H1 (cell line): ENCODE data around the gene DRAXIN. TPM values are rescaled to one million over a fixed set of nuclear protein-coding genes. Genes with fewer than 3 reads are reported as not detected.

ENCODE experiments used
- CTCF ChIA-PET: fragments of 300-600 bp; sonication (Branson Sonifier 250); formaldehyde crosslinking; loops from one replicate; lab custom pipeline; 2021; ENCODE audit not compliant: partially characterized antibody; lab: Charles Lee
- POLR2A ChIA-PET: fragments of 300-600 bp; sonication (Branson Sonifier 250); formaldehyde crosslinking; loops from one replicate; lab custom pipeline; 2021; ENCODE audit warnings: inconsistent platforms; ENCODE audit not compliant: partially characterized antibody; lab: Charles Lee
- DNase-seq, 2 experiments: peaks; one replicate each; pipeline versions ENCODE4 v3.0.0 to v3.0.0-alpha.2; 2010 to 2022; ENCODE audit warnings: low spot score in 2 of 2, low read depth in 1 of 2, mixed read lengths in 1 of 2
- FAIRE-seq: peaks from 2 replicates; lab custom pipeline; 2011; peaks lifted over from hg19 to GRCh38; lab: Jason Lieb, UNC
- H2AFZ ChIP-seq: 2 replicates; pipeline ENCODE4 v1.8.1; 2012; ENCODE audit warnings: low read length, inconsistent platforms
- H2AK5ac ChIP-seq: 2 replicates; pipeline ENCODE4 v1.6.1; 2013; ENCODE audit warnings: low read depth, low read length
- H2BK120ac ChIP-seq: replicated peaks from 2 replicates; pipeline ENCODE3; 2013; ENCODE audit warnings: low read depth, low read length, inconsistent platforms
- H2BK12ac ChIP-seq: 2 replicates; pipeline ENCODE4 v1.6.1; 2013; ENCODE audit warnings: low read depth, low read length
- H2BK15ac ChIP-seq: 2 replicates; pipeline ENCODE4 v1.6.1; 2013; ENCODE audit warnings: low read length
- H2BK20ac ChIP-seq: 2 replicates; pipeline ENCODE4 v1.6.1; 2013; ENCODE audit warnings: low read length
- H2BK5ac ChIP-seq: 2 replicates; pipeline ENCODE4 v1.6.1; 2013; ENCODE audit warnings: low read depth, low read length
- H3K14ac ChIP-seq: 2 replicates; pipeline ENCODE4 v1.6.1; 2013; ENCODE audit warnings: inconsistent platforms; ENCODE audit not compliant: insufficient read length
- H3K18ac ChIP-seq: 2 replicates; pipeline ENCODE4 v1.6.1; 2013; ENCODE audit warnings: low read length; ENCODE audit errors: extremely low read depth
- H3K23ac ChIP-seq: 2 replicates; pipeline ENCODE4 v1.6.1; 2013; ENCODE audit warnings: inconsistent platforms; ENCODE audit not compliant: insufficient read length
- H3K23me2 ChIP-seq: 2 replicates; pipeline ENCODE4 v1.6.1; 2013; ENCODE audit warnings: low read depth, low read length
- H3K27ac ChIP-seq: 2 replicates; pipeline ENCODE4 v1.6.1; 2011; ENCODE audit warnings: low read depth, low read length, inconsistent platforms
- H3K27me3 ChIP-seq, 4 experiments: replicated peaks in 1 of 4; 1 replicate in 1 of 4; 2 replicates in 3 of 4; pipeline versions ENCODE4 v1.6.1 to v1.8.1; 2011 to 2013; ENCODE audit warnings: low read length in 3 of 4, mild to moderate bottlenecking in 3 of 4, inconsistent platforms in 2 of 4, mixed read lengths in 2 of 4, moderate library complexity in 1 of 4; ENCODE audit not compliant: control insufficient read depth in 3 of 4, insufficient read depth in 3 of 4; ENCODE audit errors: extremely low read depth in 1 of 4
- H3K36me3 ChIP-seq, 4 experiments: 2 replicates each; pipeline versions ENCODE4 v1.6.1 to v1.8.1; 2011 to 2013; ENCODE audit warnings: mild to moderate bottlenecking in 4 of 4, low read length in 3 of 4, moderate library complexity in 2 of 4, control low read depth in 1 of 4, inconsistent platforms in 1 of 4; ENCODE audit not compliant: insufficient read depth in 4 of 4, control insufficient read depth in 2 of 4
- H3K4ac ChIP-seq: replicated peaks from 2 replicates; pipeline ENCODE3; 2013; ENCODE audit warnings: low read length, low read depth, mixed read lengths, inconsistent platforms; ENCODE audit not compliant: insufficient read length
- H3K4me1 ChIP-seq, 4 experiments: replicated peaks in 1 of 4; 1 replicate in 1 of 4; 2 replicates in 3 of 4; pipeline versions ENCODE4 v1.6.1 to v1.8.1; 2011 to 2013; ENCODE audit warnings: low read length in 3 of 4, inconsistent platforms in 2 of 4, mixed read lengths in 1 of 4; ENCODE audit not compliant: insufficient read depth in 4 of 4, control insufficient read depth in 3 of 4
- H3K4me2 ChIP-seq, 2 experiments: 2 replicates each; pipeline versions ENCODE4 v1.6.1 to v1.8.1; 2011 to 2013; ENCODE audit warnings: low read depth in 2 of 2, low read length in 2 of 2, control low read depth in 1 of 2, inconsistent platforms in 1 of 2, mild to moderate bottlenecking in 1 of 2; ENCODE audit not compliant: insufficient read depth in 1 of 2
- H3K4me3 ChIP-seq, 4 experiments: fragments of 200-600, 300-600 bp in 1 of 4; sonication (generic), shearing (Covaris generic), sonication (Bioruptor Twin) in 1 of 4; 2 replicates each; pipeline versions ENCODE4 v1.5.1 to v1.8.1; 2011 to 2016; ENCODE audit warnings: low read length in 4 of 4, low read depth in 3 of 4, control low read depth in 2 of 4, inconsistent platforms in 2 of 4, mild to moderate bottlenecking in 2 of 4, mixed read lengths in 1 of 4, moderate library complexity in 1 of 4; ENCODE audit not compliant: insufficient read depth in 2 of 4; ENCODE audit errors: extremely low read depth in 1 of 4
- H3K56ac ChIP-seq: replicated peaks from 2 replicates; pipeline ENCODE3; 2013; ENCODE audit warnings: low read depth, mild to moderate bottlenecking, mixed read lengths, low read length, inconsistent platforms; ENCODE audit not compliant: insufficient read length
- H3K79me1 ChIP-seq: 2 replicates; pipeline ENCODE4 v1.6.1; 2013; ENCODE audit warnings: low read depth, low read length, control low read depth
- H3K79me2 ChIP-seq, 2 experiments: 2 replicates each; pipeline versions ENCODE4 v1.6.1 to v1.8.1; 2012 to 2013; ENCODE audit warnings: low read length in 2 of 2, mild to moderate bottlenecking in 2 of 2, inconsistent platforms in 1 of 2; ENCODE audit not compliant: insufficient read depth in 2 of 2, control insufficient read depth in 1 of 2
- H3K9ac ChIP-seq, 4 experiments: replicated peaks in 1 of 4; 1 replicate in 1 of 4; 2 replicates in 3 of 4; pipeline versions ENCODE4 v1.6.1 to v1.8.1; 2011 to 2013; ENCODE audit warnings: low read depth in 3 of 4, low read length in 3 of 4, control low read depth in 2 of 4, mild to moderate bottlenecking in 2 of 4, moderate library complexity in 2 of 4, inconsistent platforms in 1 of 4; ENCODE audit errors: extremely low read depth in 1 of 4
- H3K9me3 ChIP-seq, 2 experiments: 2 replicates each; pipeline versions ENCODE4 v1.6.1 to v1.8.1; 2012 to 2013; ENCODE audit warnings: mild to moderate bottlenecking in 2 of 2, moderate library complexity in 2 of 2, control low read depth in 1 of 2, inconsistent platforms in 1 of 2, low read depth in 1 of 2, low read length in 1 of 2, mixed read lengths in 1 of 2; ENCODE audit not compliant: insufficient read depth in 2 of 2
- H4K20me1 ChIP-seq, 2 experiments: replicated peaks in 1 of 2; 2 replicates each; pipeline versions ENCODE3 to v1.8.1; 2011 to 2013; ENCODE audit warnings: inconsistent platforms in 2 of 2, low read length in 2 of 2, mild to moderate bottlenecking in 1 of 2; ENCODE audit not compliant: insufficient read depth in 2 of 2, control insufficient read depth in 1 of 2
- H4K5ac ChIP-seq: 2 replicates; pipeline ENCODE4 v1.6.1; 2013; ENCODE audit warnings: low read length, low read depth, mixed read lengths, inconsistent platforms; ENCODE audit not compliant: insufficient read length
- H4K8ac ChIP-seq: 2 replicates; pipeline ENCODE4 v1.8.0; 2013; ENCODE audit warnings: mild to moderate bottlenecking, moderate library complexity, low read length, inconsistent platforms; ENCODE audit not compliant: insufficient read depth; ENCODE audit errors: extremely low read depth
- H4K91ac ChIP-seq: replicated peaks from 2 replicates; pipeline ENCODE3; 2013; ENCODE audit warnings: low read length, mixed read lengths, inconsistent platforms; ENCODE audit not compliant: insufficient read length
- ATF2 ChIP-seq: IDR thresholded peaks from 2 replicates; pipeline ENCODE4 v1.6.1; 2012; ENCODE audit warnings: low read length, inconsistent platforms
- BACH1 ChIP-seq: IDR thresholded peaks from 2 replicates; pipeline ENCODE4 v1.6.1; 2012; ENCODE audit warnings: low read length, improper control_type of control experiment
- CTCF ChIP-seq, 3 experiments: IDR thresholded peaks; 1 replicate in 2 of 3; 2 replicates in 1 of 3; pipeline versions ENCODE4 v1.5.1 to v1.6.1; 2011; ENCODE audit warnings: low read length in 3 of 3, mild to moderate bottlenecking in 3 of 3, inconsistent platforms in 2 of 3, low read depth in 1 of 3, moderate library complexity in 1 of 3; ENCODE audit not compliant: insufficient read depth in 1 of 3; ENCODE audit errors: control extremely low read depth in 1 of 3
- E2F6 ChIP-seq: IDR thresholded peaks from 2 replicates; pipeline ENCODE4 v1.6.1; 2012; ENCODE audit warnings: inconsistent platforms
- SP1 ChIP-seq: IDR thresholded peaks from 2 replicates; pipeline ENCODE4 v1.6.1; 2011; ENCODE audit warnings: low read depth, low read length
- SP4 ChIP-seq: IDR thresholded peaks from 2 replicates; pipeline ENCODE4 v1.6.1; 2012; ENCODE audit warnings: low read length, inconsistent platforms
- WGBS, 2 experiments: shearing (Covaris generic) in 1 of 2; methylation state at CpG; one replicate each; pipeline versions ENCODE4 v1.1.6 to v1.1.7; 2013 to 2015; ENCODE audit warnings: low lambda C conversion rate in 2 of 2, mixed read lengths in 2 of 2, inconsistent platforms in 1 of 2, low coverage in 1 of 2, missing lambda C conversion rate in 1 of 2; ENCODE audit not compliant: insufficient replicate concordance in 2 of 2, insufficient coverage in 1 of 2, insufficient read length in 1 of 2; ENCODE audit errors: extremely low coverage in 1 of 2, missing lambda C conversion rate in 1 of 2; 5-methylcytosine and 5-hydroxymethylcytosine counted together
- polyA plus RNA-seq, 7 experiments: library from polyadenylated mRNA; depleted of rRNA in 3 of 7; stranded (reverse) in 5 of 7; unstranded in 2 of 7; fragments of >200 nt in 5 of 7; fragments of 200-250 nt in 2 of 7; gene quantifications; 1 replicate in 5 of 7; 2 replicates in 1 of 7; 4 replicates in 1 of 7; pipeline versions ENCODE4 v1.2.1 to v1.2.3, GENCODE V29; 2011 to 2013; ENCODE audit warnings: missing spikeins in 2 of 7, mixed read lengths in 2 of 7
- total RNA-seq: library from RNA; stranded (reverse); fragmentation: NEBNext Ultra II Directional; extraction: Animal tissue kit (Norgen Biotek cat#: 25700); gene quantifications from 2 replicates; pipeline ENCODE4 v1.2.1, GENCODE V29; 2021

DRAXIN gene
- total and polyA plus RNA-seq, 2 of the 8 experiments (the other 6 are each of a cell fraction or from before 2014, with no cell fraction given): 4.6 to 17.6 TPM

GRCh38 chr1:11719313-11720032, 28.0 kb downstream of the DRAXIN start:
- Histone ChIP-seq H3K4me1 (no peaks in the 10 kb centered on the region), H2BK5ac (peak overlapping the region; percentile 64; the same call in 1 of the 2 replicates), H3K36me3 (no peaks in the 10 kb centered on the region), H2BK120ac (no peak overlapping the region), H3K4ac (peak overlapping the region; percentile 74), H3K4me3 (peak overlapping the region in 2 of 4 experiments; percentile 23 to 46; a peak in 3 of 8 replicates), H2BK15ac (no peak overlapping the region), H3K4me2 (peak overlapping the region; percentile 1 to 58; a peak in 3 of 4 replicates), H3K18ac (peak overlapping the region; percentile 81), H3K14ac (no peak overlapping the region), H2BK12ac (no peak overlapping the region; the same call in 1 of the 2 replicates), H3K79me1 (no peaks in the 10 kb centered on the region), H2AK5ac (no peak overlapping the region), H3K56ac (no peak overlapping the region), H3K9ac (no peak overlapping the region; a peak in 1 of 7 replicates), H3K79me2 (no peaks in the 10 kb centered on the region), H4K8ac (peak overlapping the region; percentile 58; the same call in 1 of the 2 replicates), H2BK20ac (no peak overlapping the region), H3K9me3 (no peaks in the 10 kb centered on the region), H3K27ac (no peak overlapping the region), H4K5ac (no peak overlapping the region), H2AFZ (no peak overlapping the region; the same call in 1 of the 2 replicates), H3K23ac (no peak overlapping the region), H4K20me1 (peaks cover 0 to 3% of the 10 kb centered on the region in 2 experiments), H4K91ac (peak overlapping the region; percentile 72), H3K23me2 (no peaks in the 10 kb centered on the region), H3K27me3 (no peaks in the 10 kb centered on the region)
- FAIRE-seq (peak; percentile 94), DNase-seq (peak in 1 of 2 experiments; percentile 91)
- 37% methylated on average over 44 of the region's 44 CpGs; no CpG with 5 or more reads in 1 of the 2 experiments for WGBS, 2 experiments
- POLR2A ChIA-PET: interaction anchor here (0.8 to 3.8 kb wide), 19 partner anchors 10 to 66 kb away, joined by 3 to 22 read pairs (median 6); partner anchors contain the start of genes AGTRAP, DRAXIN, FBXO44 and FBXO6
- CTCF ChIA-PET: interaction anchor here (0.6 to 3.4 kb wide), 39 partner anchors 9 to 190 kb away, joined by 3 to 58 read pairs (median 8); partner anchors contain the start of genes AGTRAP, FBXO2, FBXO44 and FBXO6
- no peak for TF ChIP-seq SP1
- no peak for TF ChIP-seq ATF2
- TF ChIP-seq E2F6: 0 out of 2 replicates have a peak, but pooled peaks have one; percentile 48
- TF ChIP-seq CTCF (IDR thresholded peaks at IDR 0.05; ENCODE audit: control extremely low read depth in 1 of 3, insufficient read depth in 1 of 3, low read depth in 1 of 3, low read length in 3 of 3): peak; percentile 78 to 92 (median 84)
- peak; percentile 79 for TF ChIP-seq BACH1
- TF ChIP-seq SP4: no peak
